Measurements from ENCODE around the gene KLHL28.
A peak's percentile ranks its signal among the peaks of the same experiment; 100 is the strongest.

The KLHL28 gene

GRCh38 chr14:44960646-44961045, 1.1 kb downstream of the KLHL28 start:
- TF ChIP-seq CTCF (IDR thresholded peaks at IDR 0.05; ENCODE audit: low read length, missing control alignments) = no peak
- DNase-seq (ENCODE audit: low read depth) = peak; percentile 7

GRCh38 chr14:44960146-44960545, 1.6 kb downstream of the KLHL28 start:
- TF ChIP-seq CTCF (IDR thresholded peaks at IDR 0.05; ENCODE audit: low read length, missing control alignments) = no peak
- peak; percentile 7 for DNase-seq (ENCODE audit: low read depth)
- H3K4me3 ChIP-seq (replicated peaks; ENCODE audit: low read depth, low read length) = peak overlapping the region; percentile 87

More at GRCh38 chr14:44960646-44961045, 1.1 kb downstream of the KLHL28 start:
- H3K4me3 ChIP-seq (replicated peaks; ENCODE audit: low read depth, low read length) = peak overlapping the region; percentile 87

GRCh38 chr14:44959538-44959937, 2.2 kb downstream of the KLHL28 start:
- peak overlapping the region; percentile 87 for H3K4me3 ChIP-seq (replicated peaks; ENCODE audit: low read depth, low read length)
- no peak for TF ChIP-seq CTCF (IDR thresholded peaks at IDR 0.05; ENCODE audit: low read length, missing control alignments)

GRCh38 chr14:44956866-44957265, 4.9 kb downstream of the KLHL28 start:
- no peak for TF ChIP-seq CTCF (IDR thresholded peaks at IDR 0.05; ENCODE audit: low read length, missing control alignments)
- DNase-seq (ENCODE audit: low read depth) = no peak
- no peak overlapping the region for H3K4me3 ChIP-seq (replicated peaks; ENCODE audit: low read depth, low read length)

More at GRCh38 chr14:44959538-44959937, 2.2 kb downstream of the KLHL28 start:
- no peak for DNase-seq (ENCODE audit: low read depth)

- no peak for DNase-seq (ENCODE audit: low read depth)
- no peak overlapping the region for H3K4me3 ChIP-seq (replicated peaks; ENCODE audit: low read depth, low read length)
- no peak for TF ChIP-seq CTCF (IDR thresholded peaks at IDR 0.05; ENCODE audit: low read length, missing control alignments)
Observed at GRCh38 chr14:44955528-44955927, 6.2 kb downstream of the KLHL28 start.

GRCh38 chr14:44954750-44955149, 7.0 kb downstream of the KLHL28 start:
- no peak overlapping the region for H3K4me3 ChIP-seq (replicated peaks; ENCODE audit: low read depth, low read length)
- no peak for DNase-seq (ENCODE audit: low read depth)
- TF ChIP-seq CTCF (IDR thresholded peaks at IDR 0.05; ENCODE audit: low read length, missing control alignments) = no peak

- DNase-seq (ENCODE audit: low read depth) = no peak
- H3K4me3 ChIP-seq (replicated peaks; ENCODE audit: low read depth, low read length) = no peak overlapping the region
- no peak for TF ChIP-seq CTCF (IDR thresholded peaks at IDR 0.05; ENCODE audit: low read length, missing control alignments)
Observed at GRCh38 chr14:44952391-44953110, 9.2 kb downstream of the KLHL28 start.
